NCI-H146 treated with DMSO at 0.1 percent for 48 hours (cell line): Measurements from ENCODE around the gene P2RX2.

ENCODE experiments used
- DNase-seq: peaks from one replicate; lab custom pipeline; 2025; ENCODE audit not compliant: unreplicated experiment; lab: John Stamatoyannopoulos, UW

Gene P2RX2

GRCh38 chr12:132602572-132603239 is 15.9 kb upstream of the P2RX2 start:
- DNase-seq: no peak

GRCh38 chr12:132603240-132604150 is 15.1 kb upstream of the P2RX2 start:
- no peak for DNase-seq

- DNase-seq: no peak
Observed at GRCh38 chr12:132604151-132604618, 14.4 kb upstream of the P2RX2 start.

GRCh38 chr12:132604668-132605441 is 13.7 kb upstream of the P2RX2 start:
- no peak for DNase-seq

- no peak for DNase-seq
Observed at GRCh38 chr12:132605892-132606291, 12.7 kb upstream of the P2RX2 start.

- no peak for DNase-seq
Observed at GRCh38 chr12:132606466-132606865, 12.1 kb upstream of the P2RX2 start.

- DNase-seq: no peak
Observed at GRCh38 chr12:132606927-132607326, 11.6 kb upstream of the P2RX2 start.

GRCh38 chr12:132608231-132609171 is 10.1 kb upstream of the P2RX2 start:
- no peak for DNase-seq

- peak; percentile 26 for DNase-seq
Observed at GRCh38 chr12:132610051-132610759, 8.4 kb upstream of the P2RX2 start, which contains the start of gene LRCOL1. LRCOL1 (minus strand) TSS chr12:132610582; CDS start chr12:132606251, 4,331 bp downstream.

GRCh38 chr12:132610866-132611602 is 7.5 kb upstream of the P2RX2 start:
- no peak for DNase-seq

- no peak for DNase-seq
Observed at GRCh38 chr12:132611620-132612019, 7.0 kb upstream of the P2RX2 start.

- DNase-seq: no peak
Observed at GRCh38 chr12:132614029-132614428, 4.5 kb upstream of the P2RX2 start.

- peak; percentile 74 for DNase-seq
Observed at GRCh38 chr12:132614861-132615578, 3.6 kb upstream of the P2RX2 start.

GRCh38 chr12:132615579-132616038 is 3.0 kb upstream of the P2RX2 start:
- no peak for DNase-seq

- DNase-seq: no peak
Observed at GRCh38 chr12:132617135-132617701, 1.4 kb upstream of the P2RX2 start.

GRCh38 chr12:132617822-132618682 is 524 bp upstream of the P2RX2 start:
- no peak for DNase-seq

- no peak for DNase-seq
Observed at GRCh38 chr12:132619071-132619385, 452 bp downstream of the P2RX2 start.
